Right lobe of liver (tissue), 4 donors: ENCODE data around the gene LIN7B.

ENCODE experiments used
- POLR2A ChIP-seq: fragments of 450-650 bp; IDR thresholded peaks from one replicate; pipeline ENCODE4 v1.6.1; 2017; ENCODE audit warnings: antibody characterized with exemption, mild to moderate bottlenecking
- TF ChIP-seq, protein P1 (sequence below), 4 donors: fragments of 200-600 bp in 3 of 4; fragments of 450-650 bp in 1 of 4; IDR thresholded peaks; one replicate each; pipeline versions ENCODE4 v1.5.1 to v1.8.0; 2016 to 2022; ENCODE audit warnings: antibody characterized with exemption in 4 of 4, mild to moderate bottlenecking in 2 of 4
- donor health status: DM: no; HTN: no; CAD: no.
- donor health status: DM: no; HTN: no; CAD: no.
- donor health status: DM: no; HTN: yes; CAD: no.

DNA sequence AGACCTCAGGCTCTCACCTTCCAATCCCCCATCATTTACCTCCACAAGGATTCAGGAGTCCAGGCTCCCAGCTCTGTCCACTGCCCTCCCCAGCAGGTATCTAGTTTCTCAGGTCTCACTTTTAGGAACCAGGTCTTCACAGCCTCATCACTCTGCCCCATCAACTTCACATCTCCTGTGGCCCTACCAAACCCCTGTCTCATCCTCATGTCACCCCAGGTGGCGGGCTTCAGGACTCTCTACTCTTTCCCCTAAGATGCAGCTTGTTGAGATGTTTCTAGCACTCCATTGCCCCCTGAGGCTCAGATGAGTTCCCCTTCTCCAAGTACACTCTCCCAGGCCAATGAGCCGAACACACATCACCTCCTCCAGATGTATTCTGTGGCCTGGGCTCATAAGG lies 6.7 kb downstream of the LIN7B start:
- TF ChIP-seq, protein P1, sequence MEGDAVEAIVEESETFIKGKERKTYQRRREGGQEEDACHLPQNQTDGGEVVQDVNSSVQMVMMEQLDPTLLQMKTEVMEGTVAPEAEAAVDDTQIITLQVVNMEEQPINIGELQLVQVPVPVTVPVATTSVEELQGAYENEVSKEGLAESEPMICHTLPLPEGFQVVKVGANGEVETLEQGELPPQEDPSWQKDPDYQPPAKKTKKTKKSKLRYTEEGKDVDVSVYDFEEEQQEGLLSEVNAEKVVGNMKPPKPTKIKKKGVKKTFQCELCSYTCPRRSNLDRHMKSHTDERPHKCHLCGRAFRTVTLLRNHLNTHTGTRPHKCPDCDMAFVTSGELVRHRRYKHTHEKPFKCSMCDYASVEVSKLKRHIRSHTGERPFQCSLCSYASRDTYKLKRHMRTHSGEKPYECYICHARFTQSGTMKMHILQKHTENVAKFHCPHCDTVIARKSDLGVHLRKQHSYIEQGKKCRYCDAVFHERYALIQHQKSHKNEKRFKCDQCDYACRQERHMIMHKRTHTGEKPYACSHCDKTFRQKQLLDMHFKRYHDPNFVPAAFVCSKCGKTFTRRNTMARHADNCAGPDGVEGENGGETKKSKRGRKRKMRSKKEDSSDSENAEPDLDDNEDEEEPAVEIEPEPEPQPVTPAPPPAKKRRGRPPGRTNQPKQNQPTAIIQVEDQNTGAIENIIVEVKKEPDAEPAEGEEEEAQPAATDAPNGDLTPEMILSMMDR (IDR thresholded peaks at IDR 0.05) = no peak
- no peak for TF ChIP-seq POLR2A
